Head of caudate nucleus (tissue), 42 donors: ENCODE data around the gene PARD3.

Source experiments
- DNase-seq, 42 donors: peaks; one replicate each; pipeline versions ENCODE4 v3.0.0 to v3.0.0-alpha.2; 2020 to 2021; ENCODE audit warnings: mixed read lengths in 7 of 42
- intact Hi-C: fragments of 100-400 bp; cut with DNase I; formaldehyde crosslinking; loops from one replicate; pipeline ENCODE4 v1.15.0; 2022

Gene PARD3

GRCh38 chr10:34151481-34151880 is 663.6 kb downstream of the PARD3 start:
- intact Hi-C loops: no loop called here
- DNase-seq: no peak

- no peak for DNase-seq
- intact Hi-C loops: no loop called here
Observed at GRCh38 chr10:34150103-34150502, 665.0 kb downstream of the PARD3 start.

GRCh38 chr10:34148305-34148657 is 666.8 kb downstream of the PARD3 start:
- intact Hi-C loops: no loop called here
- no peak for DNase-seq

- DNase-seq: no peak
- intact Hi-C loops: no loop called here
Observed at GRCh38 chr10:34147641-34148304, 667.3 kb downstream of the PARD3 start.

DNA sequence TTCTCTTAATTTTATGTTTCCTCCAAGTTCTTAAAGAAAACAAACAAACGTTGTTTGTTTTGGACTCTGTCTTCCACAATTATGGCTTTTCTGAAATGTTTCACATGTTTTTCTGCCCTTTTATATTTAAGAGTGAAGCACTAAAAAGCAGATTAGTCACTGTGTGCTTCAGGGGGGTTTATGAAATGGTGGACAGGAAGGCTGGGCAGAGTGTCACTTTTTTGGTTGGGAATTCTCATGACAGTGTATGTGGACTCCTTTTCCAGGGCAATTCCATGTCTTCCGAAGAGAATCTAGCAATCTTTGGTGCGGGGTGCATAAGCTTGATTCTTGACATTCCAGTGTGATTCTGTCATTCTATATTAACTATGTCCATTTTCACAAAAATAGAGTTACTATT is 669.4 kb downstream of the PARD3 start:
- intact Hi-C loops: no loop called here
- DNase-seq: no peak

- intact Hi-C loops: no loop called here
- no peak for DNase-seq
Observed at GRCh38 chr10:34143466-34143865, 671.6 kb downstream of the PARD3 start.

DNA sequence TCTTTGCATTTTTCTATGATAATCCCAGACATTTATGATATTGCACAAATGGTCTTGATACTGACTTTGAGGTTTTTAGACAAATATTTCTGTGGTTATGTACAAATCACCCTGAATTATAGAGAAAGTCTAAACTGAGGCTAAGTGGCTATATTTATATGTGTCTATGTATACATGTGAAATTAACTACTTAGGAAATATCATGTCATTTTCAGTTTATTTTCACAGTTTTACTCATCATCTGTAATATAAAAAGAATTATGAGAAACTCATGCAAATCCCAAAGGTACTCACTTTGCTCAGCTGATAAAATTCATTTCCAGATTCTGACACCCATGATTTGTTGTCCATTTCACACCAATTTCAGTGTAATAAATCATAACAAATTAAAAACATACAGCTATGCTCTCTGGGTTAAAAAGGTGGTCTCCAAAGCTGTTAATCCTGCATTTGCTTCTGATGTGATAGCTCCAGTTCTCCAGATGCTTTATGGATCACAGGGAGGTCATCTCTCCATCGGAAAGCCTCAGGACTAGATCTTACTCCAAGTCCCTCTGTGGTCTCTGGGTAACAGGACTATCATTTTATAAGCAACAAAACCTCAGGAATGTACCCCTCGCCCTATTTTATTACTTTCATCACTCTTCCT is 673.9 kb downstream of the PARD3 start:
- no peak for DNase-seq
- intact Hi-C loops: no loop called here

GRCh38 chr10:34139559-34139958 is 675.5 kb downstream of the PARD3 start:
- intact Hi-C loops: no loop called here
- no peak for DNase-seq

GRCh38 chr10:34137955-34138354 is 677.1 kb downstream of the PARD3 start:
- no peak for DNase-seq
- intact Hi-C loops: no loop called here

- intact Hi-C loops: no loop called here
- no peak for DNase-seq
Observed at GRCh38 chr10:34137201-34137600, 677.9 kb downstream of the PARD3 start.

- DNase-seq: no peak
- intact Hi-C loops: no loop called here
Observed at GRCh38 chr10:34135515-34135914, 679.6 kb downstream of the PARD3 start.

GRCh38 chr10:34134602-34135001 is 680.5 kb downstream of the PARD3 start:
- intact Hi-C loops: no loop called here
- no peak for DNase-seq

GRCh38 chr10:34133406-34133805 is 681.7 kb downstream of the PARD3 start:
- peak in 5 of 42 donors; percentile 17 to 46 (median 21) for DNase-seq
- intact Hi-C loops: no loop called here

- no peak for DNase-seq
- intact Hi-C loops: no loop called here
Observed at GRCh38 chr10:34131152-34131551, 683.9 kb downstream of the PARD3 start.

GRCh38 chr10:34127676-34128075 is 687.4 kb downstream of the PARD3 start:
- no peak for DNase-seq
- intact Hi-C loops: no loop called here

DNA sequence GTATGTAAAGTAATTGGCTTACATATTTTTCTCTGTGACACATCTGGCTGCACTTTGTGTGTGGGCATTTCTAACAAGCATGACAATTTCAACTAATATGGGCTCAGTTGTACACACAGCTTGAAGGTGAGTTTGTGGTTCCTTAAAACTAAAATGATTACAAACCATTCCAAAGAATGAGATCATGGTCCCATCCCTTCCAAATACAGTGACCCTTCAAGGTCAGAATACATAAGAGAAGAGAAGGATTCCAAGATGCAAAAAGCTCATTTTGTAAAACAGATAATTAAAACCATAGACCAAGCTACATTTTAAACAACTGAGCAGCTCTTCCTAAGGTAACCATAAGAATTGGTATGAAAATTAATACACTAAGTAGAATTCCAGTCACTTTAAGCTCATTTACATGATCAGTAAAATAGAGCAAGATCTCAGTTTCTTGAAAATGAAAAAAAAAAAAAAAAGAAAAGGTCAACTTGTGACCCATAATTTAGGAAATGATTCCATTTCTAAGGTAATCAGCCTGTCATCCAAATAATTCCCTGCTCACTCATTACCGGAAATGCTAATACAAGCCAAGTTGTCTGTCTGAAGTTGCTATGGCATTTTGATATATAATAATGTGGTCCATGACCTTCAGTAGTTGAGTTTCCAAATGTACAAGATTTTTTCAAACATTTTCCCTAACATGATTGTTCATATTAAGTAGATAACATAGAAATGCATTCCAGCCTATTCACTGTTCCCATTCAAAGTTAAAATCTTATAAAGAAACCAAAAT is 688.5 kb downstream of the PARD3 start:
- intact Hi-C loops: no loop called here
- DNase-seq: peak in 1 of 42 donors; percentile 22

DNA sequence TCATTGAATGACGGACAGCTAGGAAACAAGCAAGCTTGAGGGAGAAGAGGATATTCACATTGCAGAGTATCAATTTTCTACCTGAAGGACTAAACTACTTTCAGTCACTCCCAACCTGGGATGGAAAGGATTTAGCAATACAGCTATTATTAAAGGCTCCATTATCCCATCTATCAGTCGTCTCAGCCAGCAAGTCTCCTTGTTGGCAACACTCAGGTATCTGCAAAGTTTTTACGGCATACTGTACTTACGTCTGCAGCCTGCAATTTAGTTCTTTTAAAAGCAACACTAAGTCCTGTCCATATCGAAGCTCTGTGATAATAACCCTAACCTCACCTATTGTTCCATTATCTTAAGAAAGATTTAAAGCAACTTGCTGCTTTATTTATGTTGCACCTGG is 689.4 kb downstream of the PARD3 start:
- intact Hi-C loops: no loop called here

DNA sequence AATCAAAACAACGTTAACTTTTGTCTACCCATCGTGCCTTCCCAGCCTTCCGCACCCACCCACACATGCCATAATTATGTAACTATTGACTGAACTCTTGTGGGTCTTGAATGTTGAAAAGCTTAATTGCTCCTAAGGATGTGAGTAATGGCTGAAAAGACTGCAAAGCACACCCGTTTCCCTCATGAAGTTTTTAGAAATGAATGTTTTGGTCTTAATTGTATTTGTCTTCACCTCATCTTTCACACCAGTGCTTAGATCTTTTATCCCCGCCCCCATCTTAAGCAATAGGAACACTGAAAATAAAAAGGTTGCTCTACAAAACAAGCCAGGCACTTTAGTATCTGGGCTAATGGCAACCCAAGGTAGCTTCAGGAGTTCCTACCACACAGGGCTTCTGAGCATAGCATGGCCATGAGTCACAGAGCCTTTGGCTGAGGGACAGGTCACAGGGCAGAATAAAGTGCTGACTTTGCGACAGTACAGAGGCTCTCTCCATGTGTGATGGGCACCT is 690.5 kb downstream of the PARD3 start:
- DNase-seq: peak in 1 of 42 donors; percentile 41
- intact Hi-C loops: no loop called here

More for the DNA sequence above, 689.4 kb downstream of the PARD3 start:
- DNase-seq: no peak

GRCh38 chr10:34121781-34122622 is 693.1 kb downstream of the PARD3 start:
- intact Hi-C loops: no loop called here
- peak in 2 of 42 donors; percentile 31 to 34 for DNase-seq
